Activated naive CD4-positive, alpha-beta T cell (primary cell): ENCODE results near the gene DPYSL5.

Source experiments
- DNase-seq, 4 experiments: peaks; one replicate each; lab custom pipeline; 2025; lab: John Stamatoyannopoulos, UW

DPYSL5 gene

GRCh38 chr2:26932974-26933373 lies 85.0 kb downstream of the DPYSL5 start:
- no peak for DNase-seq

- no peak for DNase-seq
Observed at GRCh38 chr2:26933431-26934334, 85.8 kb downstream of the DPYSL5 start.

- DNase-seq, result no peak
Observed at GRCh38 chr2:26934335-26934724, 86.4 kb downstream of the DPYSL5 start.

- no peak for DNase-seq
Observed at GRCh38 chr2:26934985-26935384, 87.1 kb downstream of the DPYSL5 start.

- no peak for DNase-seq
Observed at GRCh38 chr2:26936855-26937254, 88.9 kb downstream of the DPYSL5 start.

GRCh38 chr2:26938399-26939118 lies 90.6 kb downstream of the DPYSL5 start:
- DNase-seq, result no peak

GRCh38 chr2:26940001-26940400 lies 92.1 kb downstream of the DPYSL5 start:
- no peak for DNase-seq

GRCh38 chr2:26941486-26941885 lies 93.6 kb downstream of the DPYSL5 start:
- DNase-seq, result no peak

GRCh38 chr2:26942543-26943295 lies 94.8 kb downstream of the DPYSL5 start:
- DNase-seq, result peak; percentile 22 to 49 (median 26)

- no peak for DNase-seq
Observed at GRCh38 chr2:26945991-26946750, 98.2 kb downstream of the DPYSL5 start.

- DNase-seq, result no peak
Observed at GRCh38 chr2:26946841-26947784, 99.2 kb downstream of the DPYSL5 start.

GRCh38 chr2:26948800-26949199 lies 100.9 kb downstream of the DPYSL5 start:
- no peak for DNase-seq

GRCh38 chr2:26950246-26950645 lies 102.3 kb downstream of the DPYSL5 start:
- no peak for DNase-seq

GRCh38 chr2:26951236-26951635 lies 103.3 kb downstream of the DPYSL5 start:
- DNase-seq, result no peak

- DNase-seq, result no peak
Observed at GRCh38 chr2:26952374-26952773, 104.4 kb downstream of the DPYSL5 start.

GRCh38 chr2:26954135-26954534 lies 106.2 kb downstream of the DPYSL5 start:
- no peak for DNase-seq

- DNase-seq, result no peak
Observed at GRCh38 chr2:26957041-26957440, 109.1 kb downstream of the DPYSL5 start.

- DNase-seq, result no peak
Observed at GRCh38 chr2:26957534-26957933, 109.6 kb downstream of the DPYSL5 start.

- no peak for DNase-seq
Observed at GRCh38 chr2:26959331-26959730, 111.4 kb downstream of the DPYSL5 start.

- DNase-seq, result no peak
Observed at GRCh38 chr2:26964446-26965130, 116.7 kb downstream of the DPYSL5 start.
